Activated CD8-positive, alpha-beta memory T cell treated with anti-CD3 and anti-CD28 coated beads, Interleukin-2, amount 50 U/mL, for 1 hour (primary cell): ENCODE data around the gene ITPR2.
"Not testable (repeated sequence)": the region's sequence is repeated elsewhere in the genome, so short reads cannot be mapped to it uniquely, and the experiment has no call there.

ENCODE experiments used
- DNase-seq: peaks from one replicate; pipeline ENCODE4 v3.0.0-alpha.2; 2020; ENCODE audit errors: extremely low read depth

Gene ITPR2

GRCh38 chr12:26628234-26628633, 204.8 kb downstream of the ITPR2 start:
- no peak for DNase-seq

- DNase-seq, result no peak
Measured at GRCh38 chr12:26627335-26627734, 205.7 kb downstream of the ITPR2 start.

- DNase-seq, result no peak
Measured at GRCh38 chr12:26623136-26623535, 209.9 kb downstream of the ITPR2 start.

- DNase-seq, result no peak
Measured at GRCh38 chr12:26622601-26623000, 210.4 kb downstream of the ITPR2 start.

GRCh38 chr12:26621932-26622331, 211.1 kb downstream of the ITPR2 start:
- no peak for DNase-seq

GRCh38 chr12:26620907-26621306, 212.1 kb downstream of the ITPR2 start:
- no peak for DNase-seq

- no peak for DNase-seq
Measured at GRCh38 chr12:26617513-26617912, 215.5 kb downstream of the ITPR2 start.

GRCh38 chr12:26614011-26614616, 218.9 kb downstream of the ITPR2 start:
- no peak for DNase-seq

GRCh38 chr12:26612203-26612602, 220.8 kb downstream of the ITPR2 start:
- no peak for DNase-seq

GRCh38 chr12:26611598-26611997, 221.4 kb downstream of the ITPR2 start:
- no peak for DNase-seq

GRCh38 chr12:26610774-26611173, 222.2 kb downstream of the ITPR2 start:
- no peak for DNase-seq

- no peak for DNase-seq
Measured at GRCh38 chr12:26609986-26610385, 223.0 kb downstream of the ITPR2 start.

- no peak for DNase-seq
Measured at GRCh38 chr12:26608706-26609105, 224.3 kb downstream of the ITPR2 start.

- no peak for DNase-seq
Measured at GRCh38 chr12:26608273-26608672, 224.7 kb downstream of the ITPR2 start.

GRCh38 chr12:26606911-26607310, 226.1 kb downstream of the ITPR2 start:
- no peak for DNase-seq

- not testable (repeated sequence) for DNase-seq
Measured at GRCh38 chr12:26604813-26605212, 228.2 kb downstream of the ITPR2 start.

GRCh38 chr12:26599096-26599695, 233.8 kb downstream of the ITPR2 start:
- no peak for DNase-seq

GRCh38 chr12:26595806-26596205, 237.2 kb downstream of the ITPR2 start:
- DNase-seq, result no peak

- no peak for DNase-seq
Measured at GRCh38 chr12:26580619-26581018, 252.4 kb downstream of the ITPR2 start.

- no peak for DNase-seq
Measured at GRCh38 chr12:26576266-26576665, 256.7 kb downstream of the ITPR2 start.

- DNase-seq, result no peak
Measured at GRCh38 chr12:26573225-26573909, 259.6 kb downstream of the ITPR2 start.

GRCh38 chr12:26572137-26572536, 260.9 kb downstream of the ITPR2 start:
- DNase-seq, result no peak

GRCh38 chr12:26571560-26571959, 261.4 kb downstream of the ITPR2 start:
- DNase-seq, result no peak
